Stimulated activated naive CD8-positive, alpha-beta T cell treated with anti-CD3 and anti-CD28 coated beads, Interleukin-15, Interleukin-2, amounts not matched to agents 100 U/mL and 50 U/mL, for 24 hours (primary cell): ENCODE data around the gene SAMHD1.
A peak's percentile ranks its signal among the peaks of the same experiment; 100 is the strongest.

Experiments used
- ATAC-seq: fragments of 150-1000 bp; cut with Tn5 transposase; one replicate; pipeline ENCODE4 v1.10.0; 2021
- DNase-seq: peaks from one replicate; pipeline ENCODE4 v3.0.0; 2021

SAMHD1 gene

DNA sequence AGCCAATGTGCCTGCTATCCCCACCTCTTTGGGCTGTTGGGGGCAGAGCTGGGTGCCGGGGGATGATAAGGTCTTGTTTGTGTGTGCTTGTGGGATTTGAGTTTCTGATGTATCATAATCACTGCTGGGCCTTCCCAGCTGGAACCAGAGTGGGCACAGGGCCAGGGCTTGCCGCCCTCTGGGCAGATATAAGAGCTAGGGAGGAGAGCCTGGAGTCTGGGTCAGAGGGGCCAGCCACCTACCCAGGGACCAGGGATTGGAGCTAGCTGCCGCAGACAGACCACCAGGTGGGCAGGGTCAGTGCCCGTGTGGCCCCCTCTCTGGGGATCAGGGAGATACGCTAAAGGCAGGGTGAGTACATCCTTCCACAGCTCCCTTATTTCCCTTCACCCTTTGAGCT is 78.7 kb downstream of the SAMHD1 start:
- no peak for DNase-seq

DNA sequence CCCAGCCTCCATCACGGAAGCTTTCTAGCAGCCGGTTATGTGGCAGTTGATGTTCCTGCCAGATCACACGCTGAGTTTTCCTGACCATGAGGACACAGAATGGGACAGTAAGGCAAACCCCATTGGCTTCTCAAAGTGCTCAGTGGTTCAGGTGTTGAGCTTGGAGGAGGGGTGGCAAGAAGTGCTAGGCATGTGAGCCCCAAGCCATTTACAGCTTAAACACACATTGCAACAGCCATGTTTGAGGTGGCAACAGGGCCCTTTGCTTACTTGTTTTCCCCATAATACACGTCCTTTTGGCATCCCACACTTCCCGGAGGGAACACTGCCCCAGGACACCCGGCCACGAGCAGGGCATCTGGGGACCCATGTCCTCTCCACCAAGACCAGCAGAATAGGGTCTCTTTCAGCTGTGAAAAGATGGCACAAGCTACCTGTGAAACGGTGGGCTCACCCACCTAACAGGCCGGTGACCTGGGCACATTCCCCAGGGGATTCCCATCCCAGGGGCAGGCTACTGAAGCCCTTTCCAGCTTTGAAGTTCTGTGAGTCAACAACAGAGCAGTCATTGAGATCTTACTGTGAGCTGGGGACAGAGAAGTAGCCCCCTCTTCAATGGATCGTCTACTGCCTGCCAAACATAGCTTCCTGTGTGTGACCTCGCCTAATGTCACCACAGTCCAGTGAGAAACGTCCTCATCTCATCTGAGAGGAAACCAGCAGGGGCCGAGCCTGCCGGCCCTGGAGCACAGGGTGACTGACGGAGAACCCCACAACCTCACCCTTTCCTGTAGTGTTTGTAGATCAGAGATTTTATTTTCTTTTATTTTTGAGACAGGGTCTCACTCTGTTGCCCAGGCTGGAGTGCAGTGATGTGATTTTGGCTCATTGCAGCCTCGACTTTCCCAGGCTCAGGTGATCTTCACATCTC is 79.6 kb downstream of the SAMHD1 start:
- ATAC-seq (no peak), DNase-seq (no peak)

More for the DNA sequence above, 78.7 kb downstream of the SAMHD1 start:
- ATAC-seq = no peak

DNA sequence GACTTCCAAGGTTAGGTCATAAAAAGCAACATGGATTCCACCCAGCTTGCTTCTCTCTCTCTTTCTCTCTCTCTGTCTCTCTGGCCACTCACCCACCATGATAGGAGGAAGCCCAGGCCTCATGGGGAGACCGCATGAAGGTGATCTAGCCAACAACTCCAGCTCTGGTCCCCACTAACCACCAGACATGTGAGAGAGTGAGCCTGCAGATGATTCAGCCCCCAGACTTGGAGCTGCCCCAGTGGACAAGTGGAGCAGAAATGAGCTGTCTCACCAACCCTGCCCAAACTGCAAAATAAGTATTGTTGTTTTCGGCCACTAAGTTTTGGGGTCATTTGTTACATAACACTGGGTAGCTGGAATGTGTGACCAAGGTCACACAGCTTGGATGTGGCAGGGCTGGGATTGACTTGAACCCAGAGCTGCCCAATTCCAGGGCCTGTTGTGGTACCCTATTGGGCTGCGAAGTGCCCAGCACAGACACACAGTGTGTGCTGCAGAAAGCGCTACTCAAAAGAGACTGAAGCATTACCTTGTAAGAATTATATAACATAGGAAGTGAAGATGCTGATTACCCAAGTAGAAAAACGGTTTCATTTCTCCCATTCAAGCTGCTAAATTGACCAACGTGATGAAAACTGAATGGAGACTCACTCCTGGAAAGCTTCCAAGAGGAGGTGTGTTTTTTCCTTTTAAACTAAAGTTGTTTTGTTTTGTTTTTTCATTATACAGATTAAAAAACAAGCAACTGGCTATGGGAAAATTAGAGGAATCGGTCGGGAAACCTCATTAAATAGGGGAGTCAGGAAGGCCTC is 84.6 kb downstream of the SAMHD1 start:
- DNase-seq (no peak), ATAC-seq (no peak)

DNA sequence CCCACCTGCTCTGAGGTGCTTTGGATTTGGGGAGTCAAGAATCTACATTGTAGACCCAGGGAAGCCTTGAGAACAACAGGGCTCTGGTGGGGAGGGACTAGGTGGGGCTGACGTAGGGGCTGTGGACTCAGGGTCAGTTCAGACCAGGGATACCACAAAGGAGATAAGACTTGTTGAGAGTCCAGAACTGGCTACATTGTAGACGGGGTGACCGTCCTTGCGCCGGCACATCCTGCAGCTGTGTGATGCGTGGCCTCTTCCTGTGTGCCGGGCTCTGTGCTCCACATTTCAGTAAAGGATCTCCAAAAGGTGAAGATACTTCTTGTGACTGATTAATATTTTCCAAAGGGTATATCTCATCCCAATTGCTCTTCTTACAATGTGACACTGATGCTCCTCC is 85.3 kb downstream of the SAMHD1 start:
- DNase-seq (no peak), ATAC-seq (no peak)

DNA sequence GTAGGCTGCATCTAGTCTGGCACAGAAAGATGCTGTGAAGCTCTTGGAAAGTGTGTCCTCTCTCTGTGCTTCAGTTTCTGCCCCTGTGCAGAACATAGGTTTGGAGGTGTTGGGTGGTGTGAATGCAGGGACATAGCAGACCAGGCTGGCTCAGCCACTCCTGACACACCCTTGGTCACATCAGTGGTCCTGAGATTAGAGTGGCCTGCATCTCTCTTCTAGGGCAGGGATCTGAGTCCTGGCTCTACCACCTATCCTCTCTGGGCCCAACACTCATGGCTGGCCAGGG is 85.7 kb downstream of the SAMHD1 start:
- ATAC-seq (no peak), DNase-seq (no peak)

DNA sequence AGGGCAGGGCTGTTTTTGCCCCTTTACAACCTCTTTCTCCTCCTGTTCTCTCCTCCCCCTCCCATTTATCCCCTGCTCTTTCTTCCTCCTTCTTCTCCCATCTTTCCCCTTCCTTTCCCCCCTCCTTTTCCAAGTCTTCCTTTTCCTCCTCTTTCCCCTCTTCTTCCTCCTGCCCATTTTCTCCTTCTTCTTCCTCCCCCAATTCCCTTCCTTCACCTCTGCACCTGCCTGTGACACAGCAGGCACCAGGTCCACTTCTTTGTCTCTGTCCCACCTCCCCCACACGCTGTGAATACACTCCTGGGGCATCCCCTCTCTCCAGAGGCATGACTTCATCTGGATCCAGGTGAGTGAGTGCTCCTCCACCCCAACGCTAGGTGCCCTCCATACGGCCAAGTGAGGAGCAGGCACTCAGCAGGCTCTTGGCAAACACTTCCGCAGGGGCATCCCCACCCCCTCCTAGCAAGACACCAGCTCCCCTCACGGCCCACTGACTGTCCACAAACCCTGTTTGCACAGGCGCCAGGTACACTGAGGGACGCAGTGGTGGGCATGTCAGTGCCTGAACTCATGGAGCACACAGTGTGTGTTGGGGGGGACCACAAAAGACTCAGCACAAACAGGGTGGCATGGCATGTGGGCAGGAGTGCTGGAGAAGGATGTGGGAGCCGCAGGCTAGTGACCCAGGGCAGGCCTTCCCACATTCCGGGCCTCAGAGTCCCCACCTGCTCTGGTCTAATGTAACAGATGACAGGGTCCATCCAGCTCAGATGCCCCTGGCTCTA is 86.2 kb downstream of the SAMHD1 start:
- DNase-seq (no peak), ATAC-seq (no peak)

DNA sequence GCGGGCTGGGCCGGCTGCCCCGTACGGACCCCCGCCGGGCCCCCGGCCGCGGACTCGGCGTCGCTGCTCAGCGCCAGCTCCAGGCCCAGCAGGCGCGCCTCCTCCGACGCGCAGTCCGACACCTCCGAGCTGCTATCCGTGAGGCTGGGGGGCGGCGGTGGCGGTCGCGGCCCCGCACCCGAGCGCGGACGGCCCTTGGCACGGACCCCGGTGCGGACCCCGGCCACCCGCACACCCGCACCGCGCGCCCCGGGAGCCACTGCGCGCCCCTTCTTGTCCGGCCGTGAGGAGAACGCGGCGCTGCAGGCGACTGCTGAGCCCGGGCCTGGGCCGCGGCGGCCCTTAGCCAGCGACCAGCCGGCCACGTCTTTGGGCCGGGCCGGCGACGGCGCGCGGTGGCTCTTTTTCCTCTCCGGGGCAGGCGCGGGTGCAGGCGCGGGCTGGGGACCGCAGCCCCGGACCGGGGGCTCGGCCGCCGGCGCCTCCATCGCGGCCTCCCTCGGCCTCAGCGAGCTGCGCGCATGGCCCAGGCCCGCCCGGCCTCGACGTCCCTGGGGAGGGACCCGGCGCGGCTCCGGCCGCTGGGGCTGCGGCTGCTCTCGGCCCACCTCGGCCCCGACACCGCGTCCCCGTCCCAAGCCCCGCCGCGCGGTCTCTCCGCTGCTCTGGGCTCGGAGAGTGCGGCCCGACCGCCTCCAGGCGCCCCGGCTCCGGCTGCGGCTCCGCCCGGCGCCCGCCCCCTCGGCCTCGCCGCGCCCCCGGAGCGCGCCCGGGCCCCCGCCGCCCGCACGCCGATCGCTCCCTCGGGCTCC is 88.4 kb downstream of the SAMHD1 start:
- no peak for DNase-seq
- peak; percentile 53 for ATAC-seq

DNA sequence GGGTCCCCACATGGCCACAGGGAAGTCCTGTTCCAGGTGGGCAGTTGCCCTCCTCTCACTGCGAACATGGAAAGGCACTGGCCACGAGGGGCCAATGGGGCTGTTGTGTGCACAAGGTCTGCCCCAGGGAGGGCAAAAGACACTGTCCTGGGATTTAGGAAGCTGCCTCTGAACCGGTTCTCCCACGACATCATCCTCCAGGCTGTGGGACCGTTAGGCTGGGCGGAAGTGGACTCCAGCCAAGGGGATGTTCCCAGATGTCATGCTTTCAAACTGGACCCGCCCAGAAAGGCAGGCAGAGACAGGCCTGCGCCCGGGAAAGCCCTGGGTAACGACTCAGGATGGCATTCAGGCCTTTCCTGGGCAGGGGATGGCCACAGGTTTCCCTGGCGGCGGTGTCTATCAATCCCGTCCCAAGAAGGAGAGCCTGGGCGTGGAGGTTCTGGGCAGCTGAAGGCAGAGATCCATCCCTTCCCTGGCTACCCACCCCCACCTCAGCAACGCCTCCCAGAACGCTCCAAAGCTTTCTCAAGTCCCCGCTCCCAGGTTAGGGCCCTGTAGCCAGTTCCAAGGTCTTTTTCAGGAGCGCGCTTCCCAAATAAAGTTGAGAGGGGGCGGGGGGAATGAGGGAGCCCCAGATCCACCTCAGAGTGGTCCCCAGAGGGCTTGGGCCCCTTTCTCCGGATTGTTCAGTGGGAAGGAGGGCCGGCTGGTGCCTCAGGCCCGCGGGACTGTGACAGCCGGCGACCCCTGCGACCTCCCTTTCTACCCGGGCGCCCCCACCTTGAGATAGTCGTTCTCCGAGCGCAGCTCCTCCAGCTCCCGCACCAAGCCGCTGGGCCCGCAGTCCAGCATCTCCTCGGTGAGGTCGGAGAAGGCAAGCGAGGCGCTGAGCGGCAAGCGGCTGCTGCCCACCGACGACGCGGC is 89.4 kb downstream of the SAMHD1 start:
- DNase-seq (no peak), ATAC-seq (no peak)

DNA sequence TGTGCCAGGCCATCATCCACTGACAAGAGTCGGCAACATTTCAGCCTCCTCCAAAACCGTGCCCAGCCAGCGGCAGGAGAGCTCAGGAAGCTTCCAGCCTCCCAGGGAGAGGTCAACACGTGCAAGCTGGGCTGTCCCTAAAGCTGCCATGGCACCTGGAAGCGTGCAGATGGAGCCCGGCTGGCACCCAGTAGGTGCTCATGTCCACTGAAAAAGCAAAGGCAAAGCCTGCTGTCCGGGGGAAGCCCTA is 90.0 kb downstream of the SAMHD1 start:
- DNase-seq (no peak), ATAC-seq (no peak)

DNA sequence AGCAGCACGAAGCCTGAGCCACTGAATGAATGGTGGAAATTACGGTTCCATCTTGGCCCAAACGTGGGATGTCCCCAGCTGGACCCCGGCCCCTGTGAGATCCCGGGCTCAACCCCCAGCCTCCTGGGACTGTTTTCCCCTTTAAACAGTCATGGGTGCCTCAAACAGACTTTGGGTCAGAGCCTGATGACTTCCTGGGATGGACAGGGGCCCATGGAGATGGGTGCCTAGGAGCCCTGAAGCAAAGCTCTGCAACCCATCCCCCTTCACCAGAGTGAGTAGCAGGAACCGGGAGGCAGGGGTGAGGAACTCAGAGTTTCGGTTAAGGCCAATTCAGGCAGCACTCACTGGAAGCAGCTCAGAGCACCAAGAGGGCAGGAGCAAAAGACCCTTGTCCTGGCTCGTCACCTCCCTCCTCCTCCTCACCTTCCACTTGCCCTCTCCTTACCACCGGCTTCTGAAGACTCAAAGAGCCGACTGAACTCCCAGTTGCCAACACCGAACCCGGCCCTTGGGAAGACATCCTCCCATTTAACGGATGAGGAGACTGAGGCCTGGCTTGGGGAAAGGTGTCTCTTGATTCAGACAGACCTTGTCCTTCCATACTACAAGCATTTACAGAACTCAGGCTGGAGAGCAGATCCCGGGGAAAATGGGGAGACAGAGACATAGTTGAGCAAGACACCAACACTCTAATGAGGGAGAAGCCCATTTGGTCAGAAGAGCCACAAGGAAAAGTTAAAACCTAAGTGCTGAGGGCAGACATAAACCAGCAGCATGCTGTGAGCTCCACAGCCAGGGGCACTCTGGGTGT is 90.5 kb downstream of the SAMHD1 start:
- no peak for ATAC-seq
- DNase-seq = no peak

DNA sequence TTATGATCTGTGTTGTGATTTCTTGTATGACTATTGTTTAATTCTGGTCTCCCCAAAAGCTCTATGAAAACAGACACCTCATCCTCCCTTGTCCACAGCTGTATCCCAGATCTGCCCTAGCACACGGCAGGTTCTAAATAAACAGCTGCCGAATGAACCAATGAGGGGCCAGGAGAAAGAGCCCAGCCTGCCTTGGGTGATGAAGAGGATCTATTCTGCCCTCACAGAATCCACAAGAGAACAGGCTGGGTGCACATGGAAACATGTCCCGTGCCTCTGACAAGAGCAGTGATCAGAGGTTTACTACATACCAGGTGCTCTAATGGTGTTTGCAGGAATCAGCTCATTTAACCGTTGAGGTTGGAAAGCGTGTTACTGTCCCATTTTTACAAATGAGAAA is 91.2 kb downstream of the SAMHD1 start:
- no peak for DNase-seq
- no peak for ATAC-seq

DNA sequence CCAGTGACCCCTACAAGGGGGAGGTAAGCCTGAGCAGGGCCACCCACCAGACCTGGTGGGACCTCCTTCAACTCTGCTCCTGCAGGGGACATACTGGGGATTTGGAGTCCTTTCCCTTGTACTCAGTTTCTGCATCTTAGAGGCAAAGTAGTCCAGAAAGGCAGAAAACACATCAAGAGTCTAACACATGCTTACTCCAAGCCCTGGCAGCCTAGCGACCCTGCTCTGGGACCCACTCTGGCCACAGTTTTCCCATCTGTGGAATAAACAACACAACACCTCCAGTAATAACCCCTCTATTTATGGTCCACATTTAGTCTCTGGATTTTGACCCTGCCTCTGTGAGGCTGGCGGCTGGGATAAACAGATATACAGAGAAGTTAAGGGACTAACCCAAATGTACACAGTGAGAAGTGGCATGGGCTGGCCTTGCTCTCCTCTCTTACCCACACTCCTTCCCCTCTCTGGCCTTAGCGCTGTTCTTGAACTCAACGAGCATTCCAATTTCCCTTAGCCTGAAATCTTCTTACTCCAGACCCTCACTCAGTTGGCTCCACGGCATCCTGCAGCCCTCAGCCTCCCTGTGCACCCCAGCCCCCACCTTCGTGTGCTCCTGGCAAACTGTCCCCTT is 91.7 kb downstream of the SAMHD1 start:
- ATAC-seq = no peak
- DNase-seq = no peak

DNA sequence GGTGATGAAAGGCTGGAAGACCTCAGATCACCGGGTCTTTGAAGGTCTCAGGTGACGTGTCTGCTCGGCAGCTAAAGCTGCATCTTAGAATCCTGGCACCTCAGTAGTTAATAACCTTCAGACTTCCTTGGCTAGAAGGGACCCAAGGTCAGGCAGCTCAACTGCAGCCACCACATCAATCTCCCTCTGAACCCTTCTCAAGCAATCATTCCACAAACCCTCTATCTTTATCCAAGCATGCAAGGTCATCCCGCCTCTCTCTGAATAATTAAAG is 92.3 kb downstream of the SAMHD1 start:
- DNase-seq (no peak), ATAC-seq (no peak)

DNA sequence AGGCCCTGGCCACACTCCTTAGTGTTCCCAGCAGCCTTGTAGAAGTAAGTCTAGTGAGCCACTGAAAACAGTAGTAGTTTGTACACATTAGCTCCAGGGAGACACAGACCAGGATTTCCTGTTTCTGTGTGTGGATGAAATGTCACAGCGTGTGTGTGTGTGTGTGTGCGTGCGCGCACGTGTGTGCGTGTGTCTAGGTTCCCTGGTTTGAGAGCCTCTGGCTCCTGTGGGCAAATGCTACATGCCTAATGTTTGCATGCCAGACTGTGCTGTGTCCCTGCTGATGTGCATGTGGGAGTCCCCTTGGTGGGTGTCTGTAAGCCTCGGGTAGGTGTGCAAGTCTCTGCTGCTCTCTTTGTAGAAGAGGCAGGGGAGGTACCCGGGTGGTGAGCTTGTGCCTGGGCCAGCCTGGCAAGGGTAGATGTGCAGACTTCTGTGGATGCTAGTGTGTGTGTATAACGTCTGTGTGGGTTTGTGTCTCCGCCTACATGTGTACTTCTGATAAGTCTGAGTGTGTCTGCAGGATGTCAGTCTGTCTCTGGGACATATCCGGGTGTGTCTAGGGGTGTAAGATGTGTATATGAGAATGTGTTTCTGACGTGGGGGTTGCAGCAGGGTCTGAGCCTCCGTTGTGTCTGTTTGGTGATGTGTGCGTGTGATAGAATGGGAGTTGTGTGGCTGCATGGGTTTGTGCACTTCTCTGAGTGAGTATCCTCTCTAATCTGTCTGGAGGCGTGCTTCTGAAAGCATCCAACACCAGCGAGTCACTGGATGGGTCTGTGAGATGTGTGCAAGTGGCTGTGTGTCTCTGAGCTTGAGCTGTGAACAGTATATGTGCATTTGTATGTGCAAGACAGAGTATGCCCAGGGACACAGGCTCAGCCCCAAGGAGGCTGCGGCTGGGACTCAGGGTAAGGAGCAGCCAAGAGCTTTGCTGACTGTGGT is 94.5 kb downstream of the SAMHD1 start:
- DNase-seq (peak; percentile 27), ATAC-seq (peak; percentile 48)

DNA sequence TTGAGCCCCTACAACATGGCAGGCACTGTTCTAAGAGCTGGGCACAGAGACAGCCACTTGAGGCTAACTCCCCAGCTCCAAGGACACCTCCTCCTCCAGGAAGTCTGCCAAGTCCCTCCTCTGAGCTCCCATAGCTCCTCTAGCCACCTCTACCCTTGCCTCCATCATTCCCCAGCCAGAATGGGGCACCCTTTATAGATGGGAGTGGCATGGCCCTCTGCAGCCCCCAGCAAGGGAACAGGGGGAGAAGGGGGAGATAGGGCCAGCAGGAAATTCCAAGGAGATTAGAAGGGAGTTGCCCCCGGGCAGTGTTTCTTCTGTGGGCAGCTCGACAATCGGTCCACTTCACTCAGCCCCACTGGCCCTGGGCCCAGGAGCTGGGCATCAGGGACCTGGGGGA is 95.3 kb downstream of the SAMHD1 start:
- ATAC-seq = no peak
- DNase-seq = no peak

DNA sequence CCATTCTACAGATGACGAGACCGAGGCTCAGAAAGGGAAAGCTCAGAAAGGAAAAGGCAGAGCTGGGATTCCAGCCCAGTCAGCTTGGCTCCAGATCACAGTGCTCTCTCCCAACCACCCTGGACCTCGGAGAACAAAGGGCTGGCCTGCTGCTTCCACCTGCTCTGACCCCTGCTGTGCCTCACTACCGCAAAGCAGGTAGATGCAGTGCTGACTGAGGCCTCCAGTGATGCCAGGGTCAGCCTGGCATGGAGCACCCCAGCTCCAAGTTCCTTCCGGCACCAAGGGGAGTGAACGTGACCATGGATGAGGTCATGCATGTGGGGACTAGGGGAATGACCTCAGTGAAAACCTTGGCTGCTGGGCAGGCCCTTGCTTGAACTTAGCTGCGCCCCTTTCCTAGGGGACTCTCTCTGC is 96.3 kb downstream of the SAMHD1 start:
- DNase-seq = no peak
- ATAC-seq = no peak

DNA sequence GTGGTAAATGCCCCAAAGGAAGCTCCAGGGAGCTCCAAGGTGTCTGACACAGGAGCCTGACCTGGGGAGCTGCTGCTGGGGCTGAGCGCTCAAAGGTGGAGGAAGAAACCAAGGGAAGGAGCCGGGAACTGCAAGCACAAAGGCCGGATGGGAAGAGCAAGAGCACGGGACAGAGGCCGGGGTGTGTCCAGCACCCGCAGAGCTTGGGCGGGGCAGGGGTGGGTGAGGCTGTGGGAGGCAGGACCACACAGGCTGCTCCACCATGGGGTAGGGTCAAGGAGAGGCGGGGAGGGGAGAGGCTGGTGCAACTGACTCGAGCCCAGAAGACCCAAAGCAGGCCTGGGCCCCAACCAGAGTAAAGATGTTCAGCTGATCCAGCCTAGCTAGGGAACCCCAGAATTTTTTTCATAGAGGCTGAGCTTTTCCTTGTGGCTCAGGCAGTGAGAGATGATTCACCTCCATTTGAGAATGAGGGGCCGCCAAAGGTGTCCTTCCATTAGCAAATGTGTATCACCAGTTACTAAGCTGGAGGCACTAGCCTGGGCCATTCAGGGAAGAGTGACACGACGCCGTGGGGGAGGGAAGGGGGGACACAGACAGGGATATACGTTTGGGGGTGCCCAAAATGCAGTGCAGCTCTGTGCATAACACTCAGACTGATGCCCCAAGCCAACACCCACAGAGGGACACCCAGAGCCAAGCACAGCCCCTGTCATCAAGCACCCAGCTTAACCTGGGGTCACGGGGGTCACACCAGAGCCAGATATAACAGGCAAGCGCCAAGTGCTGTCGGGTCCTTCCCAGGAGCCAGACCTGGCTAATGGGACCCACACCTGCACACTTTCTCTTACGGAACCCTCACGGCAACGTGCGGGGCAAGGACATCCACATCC is 96.9 kb downstream of the SAMHD1 start:
- no peak for DNase-seq
- no peak for ATAC-seq

DNA sequence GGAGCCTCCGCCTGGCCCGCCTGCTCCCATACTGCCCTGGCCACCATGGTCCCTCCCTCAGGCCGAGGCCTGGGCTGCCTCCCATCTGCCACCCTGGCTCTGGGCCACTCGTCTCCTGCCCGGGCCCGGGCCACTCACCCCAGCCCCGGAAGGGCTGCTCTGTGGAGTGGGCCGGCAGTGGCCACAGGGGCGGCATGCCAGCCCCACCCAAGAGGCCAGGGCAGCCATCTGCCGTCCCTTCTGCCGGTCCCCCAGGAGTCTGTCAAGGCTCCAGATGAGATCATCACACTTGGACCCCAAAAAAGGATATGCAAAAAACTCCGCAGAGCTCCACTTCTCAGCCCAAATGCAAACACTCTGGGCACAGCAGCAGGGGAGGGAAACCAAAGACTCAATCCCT is 99.3 kb downstream of the SAMHD1 start:
- no peak for DNase-seq
- no peak for ATAC-seq
